ENCODE data around the gene DCTN1. TPM values are rescaled to one million over a fixed set of nuclear protein-coding genes. Genes with fewer than 3 reads are reported as not detected.

Gene DCTN1
- total and polyA plus RNA-seq, 8 donors = 65.8 to 181 (median 90.5) TPM

- TF ChIP-seq POLR2A (IDR thresholded peaks at IDR 0.05) (no peak), CTCF (IDR thresholded peaks at IDR 0.05) (no peak), POLR2AphosphoS5 (IDR thresholded peaks at IDR 0.05) (no peak), EP300 (IDR thresholded peaks at IDR 0.05) (no peak)
- H3K4me1 ChIP-seq = peaks cover 0 to 9% (median 6%) of the 10 kb centered on the region in 4 donors
- no peak overlapping the region for H3K27ac ChIP-seq
- WGBS, 5 donors = 92 to 98% (median 95%) methylated on average over 7 of the region's 7 CpGs
- intact Hi-C loops (cut with DNase I; ENCODE audit: low total_unique reads) = no loop called here
- H3K27me3 ChIP-seq = no peaks in the 10 kb centered on the region
- no peaks in the 10 kb centered on the region for H3K9me3 ChIP-seq
- no peak overlapping the region for H3K4me3 ChIP-seq
- H3K36me3 ChIP-seq = peaks cover 85 to 99% (median 92%) of the 10 kb centered on the region in 4 donors
- no peak for DNase-seq
Measured at GRCh38 chr2:74367789-74368188, 12.3 kb downstream of the DCTN1 start.

- no peak for DNase-seq
- Histone ChIP-seq H3K4me1 (no peaks in the 10 kb centered on the region), H3K4me3 (no peak overlapping the region), H3K9me3 (no peaks in the 10 kb centered on the region), H3K27me3 (no peaks in the 10 kb centered on the region), H3K36me3 (peaks cover 99 to 100% (median 100%) of the 10 kb centered on the region in 4 donors), H3K27ac (no peak overlapping the region)
- 96 to 100% (median 98%) methylated on average over 2 to 3 of the region's 3 CpGs for WGBS, 5 donors
- TF ChIP-seq EP300 (IDR thresholded peaks at IDR 0.05) (no peak), CTCF (IDR thresholded peaks at IDR 0.05) (no peak), POLR2AphosphoS5 (IDR thresholded peaks at IDR 0.05) (no peak), POLR2A (IDR thresholded peaks at IDR 0.05) (no peak)
- intact Hi-C loops (cut with DNase I; ENCODE audit: low total_unique reads) = no loop called here
Measured at GRCh38 chr2:74366036-74366435, 14.1 kb downstream of the DCTN1 start.

GRCh38 chr2:74364533-74365505 lies 15.3 kb downstream of the DCTN1 start:
- TF ChIP-seq POLR2A (IDR thresholded peaks at IDR 0.05) (no peak), CTCF (IDR thresholded peaks at IDR 0.05) (no peak), EP300 (IDR thresholded peaks at IDR 0.05) (no peak), POLR2AphosphoS5 (IDR thresholded peaks at IDR 0.05) (no peak)
- intact Hi-C loops (cut with DNase I; ENCODE audit: low total_unique reads) = no loop called here
- Histone ChIP-seq H3K4me3 (no peak overlapping the region), H3K4me1 (no peaks in the 10 kb centered on the region), H3K27me3 (no peaks in the 10 kb centered on the region), H3K36me3 (peaks cover 100% of the 10 kb centered on the region in 4 donors), H3K9me3 (no peaks in the 10 kb centered on the region), H3K27ac (no peak overlapping the region)
- DNase-seq = peak in 1 of 2 donors; percentile 31
- 78 to 87% (median 80%) methylated on average over 8 of the region's 8 CpGs for WGBS, 5 donors

GRCh38 chr2:74361327-74361726 lies 18.8 kb downstream of the DCTN1 start:
- intact Hi-C loops (cut with DNase I; ENCODE audit: low total_unique reads) = no loop called here
- Histone ChIP-seq H3K4me1 (no peaks in the 10 kb centered on the region), H3K36me3 (peaks cover 78 to 100% (median 100%) of the 10 kb centered on the region in 4 donors), H3K4me3 (no peak overlapping the region), H3K27ac (no peak overlapping the region), H3K9me3 (no peaks in the 10 kb centered on the region), H3K27me3 (no peaks in the 10 kb centered on the region)
- 83 to 92% (median 90%) methylated on average over 8 to 11 of the region's 11 CpGs for WGBS, 5 donors
- DNase-seq = no peak
- TF ChIP-seq EP300 (IDR thresholded peaks at IDR 0.05) = no peak
- TF ChIP-seq CTCF (IDR thresholded peaks at IDR 0.05) = no peak
- no peak for TF ChIP-seq POLR2A (IDR thresholded peaks at IDR 0.05)

All from stomach (tissue), 9 donors.